CD14-positive monocyte (primary cell): ENCODE measurements around the gene SEMG1. TPM values are rescaled to one million over a fixed set of nuclear protein-coding genes. Genes with fewer than 3 reads are reported as not detected.

Experiments
- DNase-seq, 3 donors: peaks; one replicate each; pipeline ENCODE4 v3.0.0-alpha.2; 2011 to 2022
- H2AFZ ChIP-seq: 2 replicates; pipeline ENCODE4 v1.6.0; 2012; ENCODE audit warnings: mild to moderate bottlenecking, low read depth, low read length, inconsistent platforms; ENCODE audit not compliant: insufficient read depth, poor library complexity, severe bottlenecking
- H3K27ac ChIP-seq, 2 donors: 1 replicate in 1 of 2; 2 replicates in 1 of 2; pipeline ENCODE4 v1.5.1; 2012 to 2013; ENCODE audit warnings: low read length in 2 of 2, control low read depth in 1 of 2, inconsistent platforms in 1 of 2, low read depth in 1 of 2, mild to moderate bottlenecking in 1 of 2
- H3K27me3 ChIP-seq, 2 donors: one replicate each; pipeline versions ENCODE4 v1.6.0 to v1.6.1; 2011 to 2013; ENCODE audit warnings: low read length in 2 of 2; ENCODE audit not compliant: control insufficient read depth in 2 of 2, insufficient read depth in 2 of 2
- H3K36me3 ChIP-seq, 2 donors: replicated peaks in 1 of 2; 1 replicate in 1 of 2; 2 replicates in 1 of 2; pipeline versions ENCODE4 v1.5.1 to v1.6.1; 2012 to 2013; ENCODE audit warnings: low read length in 2 of 2, control low read depth in 1 of 2, inconsistent platforms in 1 of 2, mild to moderate bottlenecking in 1 of 2; ENCODE audit not compliant: insufficient read depth in 2 of 2, control insufficient read depth in 1 of 2
- H3K4me1 ChIP-seq, 2 donors: 1 replicate in 1 of 2; 2 replicates in 1 of 2; pipeline versions ENCODE4 v1.5.1 to v1.6.1; 2012 to 2013; ENCODE audit warnings: low read length in 2 of 2, control low read depth in 1 of 2, inconsistent platforms in 1 of 2, mild to moderate bottlenecking in 1 of 2, moderate library complexity in 1 of 2; ENCODE audit not compliant: insufficient read depth in 2 of 2, control insufficient read depth in 1 of 2
- H3K4me2 ChIP-seq: replicated peaks from 2 replicates; pipeline ENCODE3; 2012; ENCODE audit warnings: low read length, moderate library complexity, mild to moderate bottlenecking; ENCODE audit not compliant: poor library complexity, severe bottlenecking; ENCODE audit errors: extremely low read depth
- H3K4me3 ChIP-seq, 3 experiments: fragments of 200-600 bp in 1 of 3; sonication (generic) in 1 of 3; replicated peaks in 1 of 3; 1 replicate in 2 of 3; 2 replicates in 1 of 3; pipeline ENCODE4 v1.5.1; 2011 to 2013; ENCODE audit warnings: low read length in 3 of 3, mild to moderate bottlenecking in 3 of 3, control low read depth in 2 of 3, low read depth in 2 of 3, inconsistent platforms in 1 of 3, moderate library complexity in 1 of 3
- H3K79me2 ChIP-seq: 2 replicates; pipeline ENCODE4 v1.6.0; 2012; ENCODE audit warnings: mild to moderate bottlenecking, control low read depth, inconsistent platforms, low read length, moderate library complexity; ENCODE audit not compliant: insufficient read depth
- H3K9ac ChIP-seq: 2 replicates; pipeline ENCODE4 v1.6.0; 2017; ENCODE audit warnings: low read length, mild to moderate bottlenecking; ENCODE audit not compliant: insufficient read depth, poor library complexity, severe bottlenecking
- H3K9me3 ChIP-seq, 2 donors: replicated peaks in 1 of 2; 1 replicate in 1 of 2; 2 replicates in 1 of 2; pipeline versions ENCODE4 v1.5.1 to v1.6.1; 2012 to 2013; ENCODE audit warnings: low read length in 2 of 2, control low read depth in 1 of 2; ENCODE audit not compliant: control insufficient read depth in 1 of 2, insufficient read depth in 1 of 2
- H4K20me1 ChIP-seq: 2 replicates; pipeline ENCODE4 v1.6.0; 2012; ENCODE audit warnings: mild to moderate bottlenecking, low read length, control low read depth, moderate library complexity; ENCODE audit not compliant: insufficient read depth
- H3K27ac Mint-ChIP-seq, 7 donors: one replicate each; pipeline ENCODE4 v1.8.0; 2020; ENCODE audit warnings: mild to moderate bottlenecking in 7 of 7, mixed read lengths in 7 of 7, moderate library complexity in 6 of 7, inconsistent platforms in 2 of 7
- H3K27me3 Mint-ChIP-seq, 3 donors: one replicate each; pipeline ENCODE4 v1.8.0; 2021 to 2022; ENCODE audit warnings: low read depth in 3 of 3, mild to moderate bottlenecking in 3 of 3, mixed read lengths in 3 of 3, moderate library complexity in 3 of 3, inconsistent platforms in 1 of 3
- H3K36me3 Mint-ChIP-seq, 2 donors: one replicate each; pipeline ENCODE4 v1.8.0; 2020; ENCODE audit warnings: mixed read lengths in 2 of 2, inconsistent platforms in 1 of 2, mild to moderate bottlenecking in 1 of 2
- H3K4me1 Mint-ChIP-seq: one replicate; pipeline ENCODE4 v1.8.0; 2020; ENCODE audit warnings: mild to moderate bottlenecking, mixed read lengths
- H3K4me3 Mint-ChIP-seq, 2 donors: one replicate each; pipeline ENCODE4 v1.8.0; 2020; ENCODE audit warnings: mild to moderate bottlenecking in 2 of 2, mixed read lengths in 2 of 2, moderate library complexity in 1 of 2
- H3K9me3 Mint-ChIP-seq, 7 donors: one replicate each; pipeline ENCODE4 v1.8.0; 2020 to 2022; ENCODE audit warnings: mixed read lengths in 7 of 7, mild to moderate bottlenecking in 6 of 7, moderate library complexity in 6 of 7, inconsistent platforms in 2 of 7
- CTCF ChIP-seq: fragments of 200-600 bp; IDR thresholded peaks from one replicate; pipeline ENCODE4 v1.8.0; 2022; ENCODE audit warnings: antibody characterized with exemption, mild to moderate bottlenecking
- WGBS: methylation state at CpG from one replicate; pipeline ENCODE4 v1.1.5; 2013; ENCODE audit warnings: missing lambda C conversion rate; ENCODE audit not compliant: insufficient coverage; 5-methylcytosine and 5-hydroxymethylcytosine counted together
- intact Hi-C, 2 donors: fragments of 100-400 bp; cut with micrococcal nuclease; formaldehyde crosslinking; loops; one replicate each; pipeline versions ENCODE4 v1.15.0 to v1.15.1; 2023
- polyA plus RNA-seq, 3 donors: library from polyadenylated mRNA; depleted of rRNA in 1 of 3; unstranded in 2 of 3; stranded (reverse) in 1 of 3; fragments of 300-500 nt in 2 of 3; fragments of >200 nt in 1 of 3; fragmentation: Illumina TruSeq in 2 of 3; gene quantifications; 1 replicate in 2 of 3; 2 replicates in 1 of 3; pipeline ENCODE4 v1.2.3, GENCODE V29; 2012 to 2021

The SEMG1 gene
- polyA plus RNA-seq, 3 donors: not detected

GRCh38 chr20:45218124-45218523 is 11.3 kb downstream of the SEMG1 start:
- H4K20me1 ChIP-seq: no peaks in the 10 kb centered on the region
- no peaks in the 10 kb centered on the region for H3K36me3 ChIP-seq
- no peaks in the 10 kb centered on the region for H3K9me3 ChIP-seq
- H3K9ac ChIP-seq: no peak overlapping the region
- TF ChIP-seq CTCF: no peak
- no peaks in the 10 kb centered on the region for H3K79me2 ChIP-seq
- H3K27ac Mint-ChIP-seq: peak overlapping the region in 1 of 7 donors; percentile 48
- no peak overlapping the region for H3K4me3 ChIP-seq
- peaks cover 0 to 2% (median 0%) of the 10 kb centered on the region in 7 donors for H3K9me3 Mint-ChIP-seq
- 91% methylated on average over 4 of the region's 4 CpGs for WGBS
- no peak for DNase-seq
- no peak overlapping the region for H3K4me2 ChIP-seq
- H3K4me3 Mint-ChIP-seq: no peak overlapping the region
- peaks cover 3 to 12% of the 10 kb centered on the region in 2 donors for H3K27me3 ChIP-seq
- H3K4me1 Mint-ChIP-seq: no peaks in the 10 kb centered on the region
- no peak overlapping the region for H3K27ac ChIP-seq
- H3K36me3 Mint-ChIP-seq: no peaks in the 10 kb centered on the region
- H3K27me3 Mint-ChIP-seq: peaks cover 10 to 33% (median 18%) of the 10 kb centered on the region in 3 donors
- H3K4me1 ChIP-seq: no peaks in the 10 kb centered on the region
- H2AFZ ChIP-seq: no peak overlapping the region
- intact Hi-C loops: no loop called here

DNA sequence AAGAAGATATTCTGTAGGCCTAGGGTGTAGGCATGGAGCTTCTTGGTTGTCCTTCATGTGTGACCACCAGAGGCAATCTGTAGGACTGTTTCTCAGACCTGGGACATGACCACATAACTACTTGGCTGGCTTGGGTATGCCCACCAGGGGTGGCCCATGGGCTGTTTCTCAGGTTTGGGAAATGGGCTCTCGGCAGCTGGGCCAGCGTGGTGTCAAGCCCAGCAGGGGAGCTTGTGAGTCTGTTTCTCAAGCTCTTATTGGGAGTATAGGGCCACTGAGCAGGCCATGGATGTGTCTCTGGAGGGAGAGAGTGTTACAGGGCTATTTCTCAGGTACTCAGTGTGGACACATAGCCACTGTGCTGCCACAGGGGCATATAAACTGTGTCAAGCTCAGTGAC is 11.8 kb downstream of the SEMG1 start:
- Histone ChIP-seq H3K27ac (no peak overlapping the region), H3K4me3 (no peak overlapping the region), H3K9me3 (no peaks in the 10 kb centered on the region), H2AFZ (no peak overlapping the region), H3K4me2 (no peak overlapping the region), H4K20me1 (no peaks in the 10 kb centered on the region), H3K79me2 (no peaks in the 10 kb centered on the region), H3K9ac (no peak overlapping the region), H3K36me3 (no peaks in the 10 kb centered on the region), H3K4me1 (no peaks in the 10 kb centered on the region), H3K27me3 (peaks cover 3 to 12% of the 10 kb centered on the region in 2 donors)
- WGBS: 89% methylated on average over 2 of the region's 2 CpGs
- Mint-ChIP-seq H3K4me3 (no peak overlapping the region), H3K27ac (no peak overlapping the region), H3K36me3 (no peaks in the 10 kb centered on the region), H3K9me3 (peaks cover 0 to 2% (median 0%) of the 10 kb centered on the region in 7 donors), H3K27me3 (peaks cover 7 to 33% (median 18%) of the 10 kb centered on the region in 3 donors), H3K4me1 (no peaks in the 10 kb centered on the region)
- no peak for TF ChIP-seq CTCF
- DNase-seq: no peak
- intact Hi-C loops: no loop called here
